GM12891 (cell line): ENCODE measurements around the gene IL18RAP.

Experiments
- POLR2A ChIP-seq: IDR thresholded peaks from 2 replicates; pipeline ENCODE4 v1.6.1; 2011; ENCODE audit warnings: low read depth, low read length, control low read depth
- POLR2AphosphoS5 ChIP-seq: IDR thresholded peaks from 2 replicates; pipeline ENCODE4 v1.6.1; 2011; ENCODE audit warnings: low read depth, low read length, control low read depth
- SPI1 ChIP-seq: IDR thresholded peaks from 2 replicates; pipeline ENCODE4 v1.6.1; 2011; ENCODE audit warnings: low read depth, low read length, control low read depth
- TAF1 ChIP-seq: IDR thresholded peaks from 2 replicates; pipeline ENCODE4 v1.6.1; 2011; ENCODE audit warnings: low read depth, low read length, control low read depth

- no peak for TF ChIP-seq SPI1
- no peak for TF ChIP-seq POLR2A
- no peak for TF ChIP-seq TAF1
- no peak for TF ChIP-seq POLR2AphosphoS5
Measured at GRCh38 chr2:102432386-102432785, 9.4 kb downstream of the IL18RAP start.
